ENCODE data around the gene AGGF1.
"Not testable (repeated sequence)": the region's sequence is repeated elsewhere in the genome, so short reads cannot be mapped to it uniquely, and the experiment has no call there.

The AGGF1 gene

DNA sequence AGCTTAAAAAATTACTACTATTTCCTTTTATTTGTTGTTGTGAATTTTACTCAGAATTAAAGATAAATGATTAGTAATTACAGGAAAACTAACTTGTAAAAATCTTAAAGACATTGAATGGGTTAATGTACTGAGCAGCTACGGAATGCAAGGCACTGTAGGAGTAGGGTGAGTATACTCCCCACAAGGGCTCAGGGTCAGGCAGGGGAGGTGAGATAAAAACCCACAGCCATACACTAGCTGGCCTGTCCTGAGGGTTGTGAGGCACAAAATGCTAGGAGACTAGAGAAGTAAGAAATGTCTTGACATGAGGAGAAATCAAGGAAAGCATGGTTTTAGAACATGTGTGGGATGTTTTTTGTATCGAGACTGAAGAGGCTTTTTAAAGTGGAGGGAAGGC lies 43.5 kb downstream of the AGGF1 start:
- H3K4me1 ChIP-seq (ENCODE audit: control insufficient read depth in 1 of 2, insufficient read depth in 2 of 2, low read length in 2 of 2): peaks cover 0 to 6% of the 10 kb centered on the region in 2 donors
- no peaks in the 10 kb centered on the region for H3K27me3 ChIP-seq (ENCODE audit: low read depth, low read length)
- no peak overlapping the region for H3K27ac ChIP-seq (ENCODE audit: low read length)
- H3K9me3 ChIP-seq (ENCODE audit: control insufficient read depth in 1 of 2, low read length in 2 of 2): no peaks in the 10 kb centered on the region
- no peaks in the 10 kb centered on the region for H3K36me3 ChIP-seq (ENCODE audit: control insufficient read depth in 1 of 2, insufficient read depth in 2 of 2, low read length in 2 of 2)
- no peak overlapping the region for H3K4me3 ChIP-seq (ENCODE audit: low read depth in 1 of 2, low read length in 2 of 2)

DNA sequence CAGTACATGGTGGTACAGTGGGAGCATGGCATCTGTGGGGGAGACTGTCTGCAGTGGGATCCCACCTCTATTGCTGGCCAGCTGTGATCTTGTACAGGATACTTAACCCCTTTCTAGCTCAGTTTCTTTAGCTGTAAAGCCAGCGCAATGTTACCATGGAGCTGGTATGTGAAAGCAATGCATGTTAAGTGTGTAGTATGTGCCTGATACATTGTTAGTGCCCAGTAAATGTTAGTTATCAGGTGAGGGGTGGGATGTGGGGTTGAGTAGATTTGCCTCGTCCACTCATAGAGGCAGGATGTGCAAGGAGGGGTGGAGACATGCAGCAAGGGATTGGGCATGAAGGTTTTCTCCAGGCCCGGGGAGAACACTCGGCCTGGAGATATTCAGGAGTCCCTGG lies 44.5 kb downstream of the AGGF1 start:
- no peak overlapping the region for H3K4me3 ChIP-seq (ENCODE audit: low read depth in 1 of 2, low read length in 2 of 2)
- no peaks in the 10 kb centered on the region for H3K9me3 ChIP-seq (ENCODE audit: control insufficient read depth in 1 of 2, low read length in 2 of 2)
- no peaks in the 10 kb centered on the region for H3K36me3 ChIP-seq (ENCODE audit: control insufficient read depth in 1 of 2, insufficient read depth in 2 of 2, low read length in 2 of 2)
- peaks cover 0 to 6% of the 10 kb centered on the region in 2 donors for H3K4me1 ChIP-seq (ENCODE audit: control insufficient read depth in 1 of 2, insufficient read depth in 2 of 2, low read length in 2 of 2)
- no peak overlapping the region for H3K27ac ChIP-seq (ENCODE audit: low read length)
- no peaks in the 10 kb centered on the region for H3K27me3 ChIP-seq (ENCODE audit: low read depth, low read length)

DNA sequence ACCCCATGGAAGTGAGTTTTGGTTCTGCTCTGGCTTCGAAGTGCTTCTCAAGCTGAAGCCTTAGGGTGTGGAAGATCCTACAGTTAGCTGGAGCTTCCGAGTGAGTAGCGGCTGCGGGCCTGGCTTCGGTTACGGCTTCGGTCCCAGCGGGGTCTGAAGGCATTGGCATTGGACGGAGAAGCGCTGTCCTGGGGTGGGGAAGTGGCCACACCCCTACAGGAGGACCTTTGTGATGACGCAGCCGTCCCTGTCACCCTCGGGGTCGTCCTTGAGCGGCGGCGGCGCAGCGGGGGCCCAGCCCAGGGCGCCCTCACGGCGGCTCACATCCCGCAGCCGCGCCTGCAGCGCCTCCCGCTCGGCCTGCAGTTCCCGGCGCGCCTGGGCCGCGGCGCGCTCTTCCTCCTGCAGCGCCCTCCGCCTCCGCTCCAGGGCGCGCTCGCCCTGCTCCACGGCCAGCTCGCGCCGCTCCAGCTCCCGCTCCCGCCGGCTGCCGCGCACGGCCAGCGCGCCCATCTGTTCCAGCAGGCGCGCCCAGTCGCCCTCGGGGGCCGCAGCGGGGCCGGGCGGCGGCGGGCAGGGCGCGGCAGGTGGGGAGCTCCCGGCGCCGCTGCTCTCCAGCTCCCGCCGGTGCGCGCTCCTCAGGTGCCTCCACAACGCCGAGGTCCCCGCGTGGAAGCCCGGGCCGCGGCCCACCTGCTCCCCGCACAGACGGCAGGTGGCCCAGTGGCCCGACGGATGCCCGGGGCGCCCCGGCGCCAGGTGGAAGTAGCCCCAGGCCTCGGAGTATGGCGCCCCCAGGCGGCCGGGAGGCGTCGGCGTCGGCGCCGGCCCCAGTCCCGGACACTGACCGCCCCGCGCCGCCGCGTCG lies 47.0 kb downstream of the AGGF1 start:
- H3K27me3 ChIP-seq (ENCODE audit: low read depth, low read length): no peaks in the 10 kb centered on the region
- no peaks in the 10 kb centered on the region for H3K9me3 ChIP-seq (ENCODE audit: control insufficient read depth in 1 of 2, low read length in 2 of 2)
- H3K4me1 ChIP-seq (ENCODE audit: control insufficient read depth in 1 of 2, insufficient read depth in 2 of 2, low read length in 2 of 2): peaks cover 0 to 6% of the 10 kb centered on the region in 2 donors
- H3K27ac ChIP-seq (ENCODE audit: low read length): no peak overlapping the region
- no peaks in the 10 kb centered on the region for H3K36me3 ChIP-seq (ENCODE audit: control insufficient read depth in 1 of 2, insufficient read depth in 2 of 2, low read length in 2 of 2)
- peak overlapping the region; percentile 42 to 63 for H3K4me3 ChIP-seq (ENCODE audit: low read depth in 1 of 2, low read length in 2 of 2)

DNA sequence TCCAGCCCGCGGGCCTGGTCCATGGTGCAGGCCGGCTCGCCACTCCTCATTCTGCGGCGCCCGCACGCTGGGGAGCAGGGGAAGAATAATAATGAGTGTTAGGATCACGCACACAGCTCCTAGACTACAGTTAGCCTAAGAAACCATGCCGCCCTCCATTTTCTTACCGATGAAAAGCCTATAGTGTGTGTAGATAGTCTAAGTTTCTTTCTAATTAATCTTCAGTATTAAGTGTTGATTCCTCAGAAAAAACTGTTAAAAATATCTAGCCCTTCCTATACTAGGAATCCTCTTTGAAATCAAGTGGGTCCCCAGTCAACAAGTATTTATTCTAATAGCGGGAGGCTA lies 47.6 kb downstream of the AGGF1 start:
- Histone ChIP-seq H3K4me1 (ENCODE audit: control insufficient read depth in 1 of 2, insufficient read depth in 2 of 2, low read length in 2 of 2) (peaks cover 0 to 6% of the 10 kb centered on the region in 2 donors), H3K4me3 (ENCODE audit: low read depth in 1 of 2, low read length in 2 of 2) (peak overlapping the region in 1 of 2 donors; percentile 63), H3K27me3 (ENCODE audit: low read depth, low read length) (no peaks in the 10 kb centered on the region), H3K36me3 (ENCODE audit: control insufficient read depth in 1 of 2, insufficient read depth in 2 of 2, low read length in 2 of 2) (no peaks in the 10 kb centered on the region), H3K9me3 (ENCODE audit: control insufficient read depth in 1 of 2, low read length in 2 of 2) (no peaks in the 10 kb centered on the region), H3K27ac (ENCODE audit: low read length) (no peak overlapping the region)

DNA sequence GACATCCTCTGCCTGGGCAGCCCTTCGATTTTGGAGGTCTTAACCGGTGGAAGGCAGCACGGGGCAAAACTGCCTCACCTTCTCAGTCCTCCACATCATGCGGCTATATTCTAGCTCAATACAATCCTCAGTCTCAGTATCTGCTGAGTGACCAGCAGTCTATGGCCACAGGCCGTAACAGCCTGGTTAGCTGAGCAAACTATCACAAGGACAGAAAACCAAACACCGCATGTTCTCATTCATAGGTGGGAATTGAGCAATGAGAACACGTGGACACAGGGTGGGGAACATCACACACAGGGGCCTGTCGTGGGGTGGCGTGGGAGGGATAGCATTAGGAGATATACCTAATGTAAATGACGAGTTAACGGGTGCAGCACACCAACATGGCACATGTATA lies 50.3 kb downstream of the AGGF1 start:
- not testable (repeated sequence) for H3K27me3 ChIP-seq (ENCODE audit: low read depth, low read length); H3K27ac ChIP-seq (ENCODE audit: low read length); H3K4me3 ChIP-seq (ENCODE audit: low read depth in 1 of 2, low read length in 2 of 2); H3K9me3 ChIP-seq (ENCODE audit: control insufficient read depth in 1 of 2, low read length in 2 of 2); H3K4me1 ChIP-seq (ENCODE audit: control insufficient read depth in 1 of 2, insufficient read depth in 2 of 2, low read length in 2 of 2); H3K36me3 ChIP-seq (ENCODE audit: control insufficient read depth in 1 of 2, insufficient read depth in 2 of 2, low read length in 2 of 2)

DNA sequence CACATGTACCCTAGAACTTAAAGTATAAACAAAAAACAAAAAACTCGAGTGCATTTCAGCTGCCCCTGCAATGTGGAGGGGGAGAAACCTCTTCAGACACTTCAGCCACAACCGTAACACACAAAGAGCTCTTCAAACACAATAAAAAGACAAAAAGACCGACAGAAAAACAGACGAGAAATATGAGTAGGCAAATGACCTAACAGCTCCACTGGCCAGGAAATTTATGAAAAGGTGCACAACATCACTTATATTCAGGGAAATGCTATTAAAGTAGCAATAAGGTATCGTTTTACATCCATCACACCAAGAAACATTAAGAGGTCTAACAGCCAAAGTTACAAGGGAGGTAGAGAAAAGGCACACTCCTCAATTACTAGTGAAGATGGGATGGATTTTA lies 50.7 kb downstream of the AGGF1 start:
- Histone ChIP-seq H3K27me3 (ENCODE audit: low read depth, low read length) (no peaks in the 10 kb centered on the region), H3K9me3 (ENCODE audit: control insufficient read depth in 1 of 2, low read length in 2 of 2) (no peaks in the 10 kb centered on the region), H3K4me3 (ENCODE audit: low read depth in 1 of 2, low read length in 2 of 2) (no peak overlapping the region), H3K27ac (ENCODE audit: low read length) (no peak overlapping the region), H3K36me3 (ENCODE audit: control insufficient read depth in 1 of 2, insufficient read depth in 2 of 2, low read length in 2 of 2) (peaks cover 0 to 5% of the 10 kb centered on the region in 2 donors), H3K4me1 (ENCODE audit: control insufficient read depth in 1 of 2, insufficient read depth in 2 of 2, low read length in 2 of 2) (peaks cover 0 to 9% of the 10 kb centered on the region in 2 donors)

DNA sequence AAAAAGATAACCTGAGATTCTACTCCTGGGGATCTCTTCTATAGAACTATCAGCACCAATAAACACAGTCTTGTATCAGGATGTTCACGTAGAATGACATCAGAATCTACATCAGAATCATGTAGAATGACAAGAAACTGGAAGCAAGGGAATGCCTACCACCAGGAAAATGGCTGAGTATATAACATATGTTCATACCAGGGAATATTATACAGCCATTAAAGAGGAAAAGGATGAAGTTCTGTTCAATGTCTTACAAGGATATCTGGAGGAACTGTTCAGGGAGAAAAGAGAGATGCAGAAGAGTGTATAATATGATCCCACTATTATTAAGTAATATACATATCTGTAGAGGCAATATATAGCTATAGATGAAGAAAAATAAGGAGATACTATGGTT lies 52.1 kb downstream of the AGGF1 start:
- Histone ChIP-seq H3K9me3 (ENCODE audit: control insufficient read depth in 1 of 2, low read length in 2 of 2) (no peaks in the 10 kb centered on the region), H3K4me1 (ENCODE audit: control insufficient read depth in 1 of 2, insufficient read depth in 2 of 2, low read length in 2 of 2) (peaks cover 0 to 8% of the 10 kb centered on the region in 2 donors), H3K27ac (ENCODE audit: low read length) (no peak overlapping the region), H3K36me3 (ENCODE audit: control insufficient read depth in 1 of 2, insufficient read depth in 2 of 2, low read length in 2 of 2) (peaks cover 0 to 5% of the 10 kb centered on the region in 2 donors), H3K4me3 (ENCODE audit: low read depth in 1 of 2, low read length in 2 of 2) (no peak overlapping the region), H3K27me3 (ENCODE audit: low read depth, low read length) (no peaks in the 10 kb centered on the region)

DNA sequence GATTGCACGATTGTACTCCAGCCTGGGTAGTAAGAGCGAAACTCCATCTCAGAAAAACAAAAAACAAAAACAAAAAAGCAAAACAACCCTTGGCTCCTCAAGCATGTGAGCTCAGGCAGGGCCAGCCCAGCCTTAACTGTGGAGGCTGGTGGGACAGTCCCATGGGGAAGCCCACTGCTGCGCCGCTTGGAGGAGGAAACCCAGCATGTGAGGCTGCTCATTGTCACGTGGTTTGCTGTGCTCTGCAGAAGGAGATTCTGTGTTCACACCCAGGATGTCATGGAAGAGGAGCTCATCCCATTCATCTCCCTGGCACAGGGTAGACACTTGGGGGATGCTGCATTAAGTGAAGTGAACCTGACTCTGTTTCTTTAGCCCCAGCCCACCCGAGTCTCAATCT lies 52.9 kb downstream of the AGGF1 start:
- Histone ChIP-seq H3K4me3 (ENCODE audit: low read depth in 1 of 2, low read length in 2 of 2) (no peak overlapping the region), H3K27ac (ENCODE audit: low read length) (no peak overlapping the region), H3K9me3 (ENCODE audit: control insufficient read depth in 1 of 2, low read length in 2 of 2) (no peaks in the 10 kb centered on the region), H3K27me3 (ENCODE audit: low read depth, low read length) (no peaks in the 10 kb centered on the region), H3K4me1 (ENCODE audit: control insufficient read depth in 1 of 2, insufficient read depth in 2 of 2, low read length in 2 of 2) (peaks cover 0 to 16% of the 10 kb centered on the region in 2 donors), H3K36me3 (ENCODE audit: control insufficient read depth in 1 of 2, insufficient read depth in 2 of 2, low read length in 2 of 2) (peaks cover 0 to 5% of the 10 kb centered on the region in 2 donors)

DNA sequence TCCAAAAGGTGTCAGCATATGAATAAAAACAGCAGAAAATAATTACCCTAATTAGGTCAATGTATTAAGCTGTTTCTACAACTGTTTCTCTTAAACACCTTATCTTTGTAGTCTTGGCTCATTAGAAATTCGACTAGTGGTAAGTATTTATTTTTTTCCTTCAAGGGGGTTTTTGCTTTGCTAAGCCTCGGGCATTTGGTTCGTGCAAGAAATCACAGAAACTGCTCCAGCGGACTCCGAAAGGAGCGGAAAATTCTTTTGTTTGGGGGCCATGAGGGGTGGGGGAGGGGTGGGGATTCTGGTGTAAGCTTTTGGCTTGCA lies 56.1 kb downstream of the AGGF1 start:
- Histone ChIP-seq H3K27me3 (ENCODE audit: low read depth, low read length) (no peaks in the 10 kb centered on the region), H3K9me3 (ENCODE audit: control insufficient read depth in 1 of 2, low read length in 2 of 2) (no peaks in the 10 kb centered on the region), H3K4me3 (ENCODE audit: low read depth in 1 of 2, low read length in 2 of 2) (peak overlapping the region; percentile 59 to 74), H3K4me1 (ENCODE audit: control insufficient read depth in 1 of 2, insufficient read depth in 2 of 2, low read length in 2 of 2) (peaks cover 0 to 21% of the 10 kb centered on the region in 2 donors), H3K36me3 (ENCODE audit: control insufficient read depth in 1 of 2, insufficient read depth in 2 of 2, low read length in 2 of 2) (peaks cover 0 to 5% of the 10 kb centered on the region in 2 donors), H3K27ac (ENCODE audit: low read length) (peak overlapping the region; percentile 74)

DNA sequence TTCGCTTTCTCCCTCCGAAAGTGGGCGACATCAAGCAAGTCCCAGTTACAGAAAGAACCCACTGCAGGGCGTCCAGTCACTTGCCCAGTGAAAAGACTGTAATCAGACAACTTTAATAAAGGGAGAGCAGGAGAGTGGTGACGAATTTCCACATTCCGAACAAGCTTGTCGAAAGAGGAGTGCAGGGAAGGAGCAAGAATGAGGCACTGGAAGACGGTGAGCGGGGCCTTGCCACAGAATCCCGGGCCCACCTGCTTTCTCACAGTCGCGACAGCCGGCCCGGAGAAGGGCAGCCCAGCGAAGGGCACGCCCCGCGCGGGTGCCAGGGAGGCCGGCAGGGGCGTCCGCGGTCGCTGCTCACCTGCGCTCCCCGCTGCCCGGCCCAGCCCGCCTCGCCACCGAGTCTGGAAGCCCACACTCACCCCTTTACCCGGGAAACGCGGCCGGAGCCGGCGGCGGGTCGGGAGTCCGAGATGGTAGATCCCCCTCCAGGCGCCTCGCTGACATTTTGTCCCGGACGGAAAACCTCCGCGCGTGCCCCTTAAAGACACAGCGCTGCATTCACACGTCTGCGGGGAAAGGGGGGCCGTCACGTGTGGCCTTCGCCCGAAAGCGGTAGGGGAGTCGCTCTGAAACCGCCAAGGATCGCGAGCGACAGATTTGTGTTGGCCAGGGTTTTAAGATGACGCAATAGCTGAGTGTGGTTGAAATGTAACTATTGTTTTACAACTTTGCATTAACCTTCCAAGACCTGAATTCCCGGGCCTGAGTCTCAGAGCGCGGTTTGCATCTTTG lies 56.7 kb downstream of the AGGF1 start, which contains the start of gene ZBED3:
Gene ZBED3 (minus strand): TSS at position 597 of the 795 bp plus-strand sequence. CDS start 9,407 bp downstream, outside the sequence.
- peaks cover 0 to 5% of the 10 kb centered on the region in 2 donors for H3K36me3 ChIP-seq (ENCODE audit: control insufficient read depth in 1 of 2, insufficient read depth in 2 of 2, low read length in 2 of 2)
- H3K27me3 ChIP-seq (ENCODE audit: low read depth, low read length): no peaks in the 10 kb centered on the region
- H3K27ac ChIP-seq (ENCODE audit: low read length): peak within 1 kb of the TSS; percentile 74
- peaks cover 0 to 21% of the 10 kb centered on the region in 2 donors for H3K4me1 ChIP-seq (ENCODE audit: control insufficient read depth in 1 of 2, insufficient read depth in 2 of 2, low read length in 2 of 2)
- H3K9me3 ChIP-seq (ENCODE audit: control insufficient read depth in 1 of 2, low read length in 2 of 2): no peaks in the 10 kb centered on the region
- H3K4me3 ChIP-seq (ENCODE audit: low read depth in 1 of 2, low read length in 2 of 2): peak within 1 kb of the TSS; percentile 59 to 74

DNA sequence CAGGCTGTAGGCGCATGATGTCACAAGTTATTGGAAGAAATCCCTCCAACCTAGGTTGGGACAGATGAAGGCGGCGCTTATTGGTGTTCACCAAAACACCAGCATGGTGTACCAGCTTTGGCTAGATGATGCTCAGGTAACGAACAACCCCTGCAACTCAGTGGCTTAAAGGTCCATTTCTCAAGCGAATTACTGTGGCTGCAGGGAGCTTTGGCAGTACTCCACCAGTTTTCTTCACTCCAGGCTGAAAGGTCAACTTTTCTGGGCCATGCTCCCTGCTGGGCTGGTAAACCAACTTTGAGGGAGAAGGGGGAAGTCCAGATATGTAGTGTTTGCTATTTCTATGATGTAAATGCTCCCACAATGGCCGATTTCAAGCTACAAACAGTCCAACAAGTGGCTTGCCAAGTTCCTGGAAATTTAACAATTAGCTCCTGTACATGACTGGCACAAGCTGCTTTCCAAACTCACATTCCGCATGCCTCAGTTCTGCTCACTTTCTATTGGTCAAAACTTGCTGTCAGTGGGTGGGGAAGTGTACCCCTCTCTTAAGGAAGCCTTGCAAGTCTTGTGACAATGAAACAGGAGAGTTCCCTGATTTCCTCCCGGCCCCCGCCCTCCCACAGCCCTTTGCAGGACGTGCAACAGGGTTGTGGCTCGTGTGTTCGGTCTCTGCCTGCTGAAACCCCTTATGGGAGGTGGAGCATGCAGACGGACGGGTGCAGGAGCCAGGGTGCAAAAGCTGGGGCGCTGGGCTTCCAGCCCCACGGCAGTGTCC lies 57.5 kb downstream of the AGGF1 start:
- H3K4me3 ChIP-seq (ENCODE audit: low read depth in 1 of 2, low read length in 2 of 2): peak overlapping the region; percentile 59 to 74
- peaks cover 0 to 21% of the 10 kb centered on the region in 2 donors for H3K4me1 ChIP-seq (ENCODE audit: control insufficient read depth in 1 of 2, insufficient read depth in 2 of 2, low read length in 2 of 2)
- no peaks in the 10 kb centered on the region for H3K27me3 ChIP-seq (ENCODE audit: low read depth, low read length)
- H3K36me3 ChIP-seq (ENCODE audit: control insufficient read depth in 1 of 2, insufficient read depth in 2 of 2, low read length in 2 of 2): peaks cover 0 to 5% of the 10 kb centered on the region in 2 donors
- peak overlapping the region; percentile 74 for H3K27ac ChIP-seq (ENCODE audit: low read length)
- no peaks in the 10 kb centered on the region for H3K9me3 ChIP-seq (ENCODE audit: control insufficient read depth in 1 of 2, low read length in 2 of 2)

Data from muscle layer of duodenum (tissue), 2 donors.